Ishikawa (cell line): Measurements from ENCODE around the gene FIZ1.

Experiments used
- CEBPB ChIP-seq: IDR thresholded peaks from 2 replicates; pipeline ENCODE4 v1.6.1; 2012
- CREB1 ChIP-seq: IDR thresholded peaks from 2 replicates; pipeline ENCODE4 v1.6.1; 2012; ENCODE audit warnings: low read depth
- EGR1 ChIP-seq: IDR thresholded peaks from 2 replicates; pipeline ENCODE4 v1.6.1; 2012
- EP300 ChIP-seq: IDR thresholded peaks from 2 replicates; pipeline ENCODE4 v1.6.1; 2012; ENCODE audit warnings: borderline replicate concordance
- FOXM1 ChIP-seq: IDR thresholded peaks from 2 replicates; pipeline ENCODE4 v1.6.1; 2012; ENCODE audit warnings: low read depth, borderline replicate concordance
- MAX ChIP-seq: IDR thresholded peaks from 2 replicates; pipeline ENCODE4 v1.6.1; 2012
- NFIC ChIP-seq: IDR thresholded peaks from 2 replicates; pipeline ENCODE4 v1.6.1; 2012
- RAD21 ChIP-seq: IDR thresholded peaks from 2 replicates; pipeline ENCODE4 v1.6.1; 2012; ENCODE audit warnings: low read depth
- TAF1 ChIP-seq: IDR thresholded peaks from 2 replicates; pipeline ENCODE4 v1.6.1; 2012; ENCODE audit warnings: low read depth, mild to moderate bottlenecking
- TCF12 ChIP-seq: IDR thresholded peaks from 2 replicates; pipeline ENCODE4 v1.6.1; 2012; ENCODE audit warnings: low read depth
- TEAD4 ChIP-seq: IDR thresholded peaks from 2 replicates; pipeline ENCODE4 v1.6.1; 2012
- USF1 ChIP-seq: IDR thresholded peaks from 2 replicates; pipeline ENCODE4 v1.6.1; 2012
- ZBTB7A ChIP-seq: IDR thresholded peaks from 2 replicates; pipeline ENCODE4 v1.6.1; 2012; ENCODE audit warnings: low read depth
- TF ChIP-seq, protein P1 (sequence below): IDR thresholded peaks from 2 replicates; pipeline ENCODE4 v1.6.1; 2012; ENCODE audit warnings: low read depth, mild to moderate bottlenecking

The FIZ1 gene

GRCh38 chr19:55578761-55579747 is 20.3 kb downstream of the FIZ1 start:
- TF ChIP-seq EP300 (no peak), CEBPB (no peak), MAX (no peak), ZBTB7A (no peak), CREB1 (no peak), TEAD4 (no peak), TAF1 (no peak)
- TF ChIP-seq, protein P1, sequence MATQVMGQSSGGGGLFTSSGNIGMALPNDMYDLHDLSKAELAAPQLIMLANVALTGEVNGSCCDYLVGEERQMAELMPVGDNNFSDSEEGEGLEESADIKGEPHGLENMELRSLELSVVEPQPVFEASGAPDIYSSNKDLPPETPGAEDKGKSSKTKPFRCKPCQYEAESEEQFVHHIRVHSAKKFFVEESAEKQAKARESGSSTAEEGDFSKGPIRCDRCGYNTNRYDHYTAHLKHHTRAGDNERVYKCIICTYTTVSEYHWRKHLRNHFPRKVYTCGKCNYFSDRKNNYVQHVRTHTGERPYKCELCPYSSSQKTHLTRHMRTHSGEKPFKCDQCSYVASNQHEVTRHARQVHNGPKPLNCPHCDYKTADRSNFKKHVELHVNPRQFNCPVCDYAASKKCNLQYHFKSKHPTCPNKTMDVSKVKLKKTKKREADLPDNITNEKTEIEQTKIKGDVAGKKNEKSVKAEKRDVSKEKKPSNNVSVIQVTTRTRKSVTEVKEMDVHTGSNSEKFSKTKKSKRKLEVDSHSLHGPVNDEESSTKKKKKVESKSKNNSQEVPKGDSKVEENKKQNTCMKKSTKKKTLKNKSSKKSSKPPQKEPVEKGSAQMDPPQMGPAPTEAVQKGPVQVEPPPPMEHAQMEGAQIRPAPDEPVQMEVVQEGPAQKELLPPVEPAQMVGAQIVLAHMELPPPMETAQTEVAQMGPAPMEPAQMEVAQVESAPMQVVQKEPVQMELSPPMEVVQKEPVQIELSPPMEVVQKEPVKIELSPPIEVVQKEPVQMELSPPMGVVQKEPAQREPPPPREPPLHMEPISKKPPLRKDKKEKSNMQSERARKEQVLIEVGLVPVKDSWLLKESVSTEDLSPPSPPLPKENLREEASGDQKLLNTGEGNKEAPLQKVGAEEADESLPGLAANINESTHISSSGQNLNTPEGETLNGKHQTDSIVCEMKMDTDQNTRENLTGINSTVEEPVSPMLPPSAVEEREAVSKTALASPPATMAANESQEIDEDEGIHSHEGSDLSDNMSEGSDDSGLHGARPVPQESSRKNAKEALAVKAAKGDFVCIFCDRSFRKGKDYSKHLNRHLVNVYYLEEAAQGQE = no peak

DNA sequence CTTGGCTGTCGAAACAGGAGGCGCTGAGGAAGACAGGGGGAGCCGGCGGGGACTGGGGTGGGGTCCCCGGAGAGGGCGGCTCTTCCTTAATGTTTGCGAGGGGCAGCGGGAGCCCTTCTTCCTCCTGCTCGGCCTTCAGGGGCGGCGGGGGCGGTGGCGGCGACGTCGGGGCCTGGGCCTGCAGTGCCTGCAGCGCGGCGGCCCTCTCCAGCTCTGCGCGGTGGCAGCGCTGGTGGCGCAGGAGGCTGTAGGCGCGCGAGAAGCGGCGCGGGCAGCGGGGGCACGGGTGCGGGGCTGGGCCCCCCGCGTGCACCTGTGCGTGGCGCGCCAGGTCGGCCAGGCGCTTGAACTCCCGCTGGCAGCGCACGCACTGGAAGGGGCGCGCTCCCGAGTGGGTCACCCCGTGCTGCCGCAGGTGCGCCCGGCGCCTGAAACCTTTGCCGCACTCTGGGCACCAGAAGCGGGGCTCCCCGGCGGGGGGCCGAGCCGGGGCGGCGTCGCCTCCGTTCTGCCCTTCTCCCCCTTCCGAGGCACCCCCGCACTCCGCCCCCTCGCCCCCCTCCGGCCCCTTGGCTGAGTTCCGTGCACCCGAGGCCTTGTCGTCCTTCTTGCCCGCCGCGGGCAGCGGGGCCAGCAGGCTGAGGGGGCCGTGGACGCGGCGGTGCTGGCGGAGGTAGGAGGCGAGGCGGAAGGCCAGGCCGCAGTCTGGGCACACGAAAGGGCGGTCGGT is 21.1 kb downstream of the FIZ1 start:
- TF ChIP-seq USF1 (no peak), CREB1 (no peak), TEAD4 (no peak)

DNA sequence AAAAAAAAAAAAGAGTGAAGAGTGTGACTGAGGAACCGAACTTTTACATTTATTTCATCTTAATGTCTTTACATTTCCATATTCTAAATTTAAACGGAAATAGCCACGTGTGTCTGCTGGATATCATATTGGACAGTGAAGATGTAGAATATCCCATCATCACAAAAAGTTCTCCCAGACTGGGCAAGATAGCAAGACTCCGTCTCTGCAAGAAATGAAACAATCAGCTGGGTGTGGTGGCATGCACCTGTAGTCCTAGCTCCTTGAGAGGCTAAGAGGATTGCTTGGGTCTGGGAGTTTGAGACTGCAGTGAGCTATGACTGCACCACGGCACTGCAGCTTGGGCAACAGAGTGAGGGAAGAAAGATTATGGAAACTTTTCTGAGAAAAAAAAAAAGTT is 22.6 kb downstream of the FIZ1 start:
- TF ChIP-seq NFIC (no peak), EP300 (no peak), MAX (no peak), USF1 (no peak)

- TF ChIP-seq FOXM1 (no peak), TEAD4 (no peak), MAX (no peak), USF1 (no peak), CREB1 (no peak), TCF12 (no peak), EGR1 (no peak)
- TF ChIP-seq, protein P1 = no peak
These were observed 31.5 kb downstream of the FIZ1 start for GRCh38 chr19:55567708-55568328.

GRCh38 chr19:55566823-55567222 is 32.5 kb downstream of the FIZ1 start:
- TF ChIP-seq RAD21 (no peak), NFIC (no peak), CEBPB (no peak), EGR1 (no peak), MAX (no peak), TAF1 (no peak), EP300 (no peak), TCF12 (no peak)
- TF ChIP-seq, protein P1 = no peak
